Muscle of leg (tissue), 11 donors: ENCODE results near the gene ALKBH4. TPM values are rescaled to one million over a fixed set of nuclear protein-coding genes. Genes with fewer than 3 reads are reported as not detected.

Experiments
- DNase-seq: peaks from one replicate; pipeline ENCODE4 v3.0.0; 2013
- H3K27ac ChIP-seq: one replicate; pipeline ENCODE4 v1.5.1; 2013; ENCODE audit warnings: mild to moderate bottlenecking, low read length, control low read depth
- H3K27me3 ChIP-seq: one replicate; pipeline ENCODE4 v1.6.1; 2013; ENCODE audit warnings: low read length; ENCODE audit not compliant: control insufficient read depth, insufficient read depth
- H3K36me3 ChIP-seq: one replicate; pipeline ENCODE4 v1.6.1; 2013; ENCODE audit warnings: low read length; ENCODE audit not compliant: control insufficient read depth, insufficient read depth
- H3K4me1 ChIP-seq: one replicate; pipeline ENCODE4 v1.6.1; 2013; ENCODE audit warnings: low read length; ENCODE audit not compliant: control insufficient read depth, insufficient read depth
- H3K4me3 ChIP-seq: one replicate; pipeline ENCODE4 v1.5.1; 2013; ENCODE audit warnings: low read length, control low read depth
- H3K9me3 ChIP-seq: replicated peaks from 2 replicates; pipeline ENCODE4 v1.6.1; 2013; ENCODE audit warnings: low read depth, low read length; ENCODE audit not compliant: control insufficient read depth
- WGBS: methylation state at CpG from one replicate; pipeline ENCODE4 v1.1.5; 2013; ENCODE audit warnings: missing lambda C conversion rate; ENCODE audit not compliant: insufficient coverage; 5-methylcytosine and 5-hydroxymethylcytosine counted together
- polyA plus RNA-seq, 8 donors: library from polyadenylated mRNA; unstranded; fragments of 120-200 nt; gene quantifications; one replicate each; pipeline versions ENCODE4 v1.2.1 to v1.2.3, GENCODE V29; 2013; ENCODE audit warnings: inconsistent platforms in 1 of 8, low replicate concordance in 1 of 8; ENCODE audit not compliant: insufficient read length in 8 of 8, insufficient read depth in 1 of 8
- total RNA-seq: library from RNA; stranded (reverse); fragments of 120-200 nt; gene quantifications from one replicate; pipeline ENCODE4 v1.2.4, GENCODE V29; 2013

The ALKBH4 gene
- total and polyA plus RNA-seq, 9 donors, result 7.4 to 12.2 (median 10.1) TPM

- 87% methylated on average over 10 of the region's 17 CpGs for WGBS
Measured at GRCh38 chr7:102444961-102445673, 19.5 kb downstream of the ALKBH4 start.

GRCh38 chr7:102439963-102440795 is 24.5 kb downstream of the ALKBH4 start:
- H3K27ac ChIP-seq, result no peak overlapping the region
- peaks cover 21% of the 10 kb centered on the region for H3K36me3 ChIP-seq
- 48% methylated on average over 10 of the region's 17 CpGs for WGBS
- no peaks in the 10 kb centered on the region for H3K27me3 ChIP-seq
- H3K4me3 ChIP-seq, result no peak overlapping the region
- DNase-seq, result peak; percentile 54
- no peaks in the 10 kb centered on the region for H3K9me3 ChIP-seq
- peaks cover 9% of the 10 kb centered on the region for H3K4me1 ChIP-seq

More at GRCh38 chr7:102444961-102445673, 19.5 kb downstream of the ALKBH4 start:
- H3K27me3 ChIP-seq, result no peaks in the 10 kb centered on the region
- H3K9me3 ChIP-seq, result no peaks in the 10 kb centered on the region
- H3K4me1 ChIP-seq, result peaks cover 5% of the 10 kb centered on the region
- no peak overlapping the region for H3K4me3 ChIP-seq
- peaks cover 28% of the 10 kb centered on the region for H3K36me3 ChIP-seq
- H3K27ac ChIP-seq, result no peak overlapping the region
- no peak for DNase-seq

GRCh38 chr7:102436118-102436517 is 28.5 kb downstream of the ALKBH4 start:
- peaks cover 11% of the 10 kb centered on the region for H3K36me3 ChIP-seq
- DNase-seq, result no peak
- 84% methylated on average over 6 of the region's 10 CpGs for WGBS
- no peaks in the 10 kb centered on the region for H3K9me3 ChIP-seq
- no peaks in the 10 kb centered on the region for H3K27me3 ChIP-seq
- H3K4me1 ChIP-seq, result peaks cover 30% of the 10 kb centered on the region
- H3K27ac ChIP-seq, result no peak overlapping the region
- no peak overlapping the region for H3K4me3 ChIP-seq

GRCh38 chr7:102434039-102434486 is 30.6 kb downstream of the ALKBH4 start:
- Histone ChIP-seq H3K27me3 (no peaks in the 10 kb centered on the region), H3K27ac (peak overlapping the region; percentile 59), H3K4me1 (peaks cover 22% of the 10 kb centered on the region), H3K4me3 (peak overlapping the region; percentile 80), H3K36me3 (peaks cover 4% of the 10 kb centered on the region), H3K9me3 (no peaks in the 10 kb centered on the region)
- WGBS, result 20% methylated on average over 6 of the region's 9 CpGs
- peak; percentile 33 for DNase-seq

- H3K27me3 ChIP-seq, result no peaks in the 10 kb centered on the region
- no peaks in the 10 kb centered on the region for H3K36me3 ChIP-seq
- H3K9me3 ChIP-seq, result no peaks in the 10 kb centered on the region
- WGBS, result under 1% methylated on average over 58 of the region's 90 CpGs
- DNase-seq, result peak; percentile 88
- peak within 1 kb of the TSS; percentile 65 for H3K27ac ChIP-seq
- peak within 1 kb of the TSS; percentile 80 for H3K4me3 ChIP-seq
- H3K4me1 ChIP-seq, result peaks cover 22% of the 10 kb centered on the region
Measured at GRCh38 chr7:102433219-102434038, 31.2 kb downstream of the ALKBH4 start, which contains the start of gene ORAI2. Gene ORAI2, plus strand, starts transcription at chr7:102433575. Its CDS starts 5,382 bp downstream, at chr7:102438957.

GRCh38 chr7:102432442-102433218 is 32.0 kb downstream of the ALKBH4 start:
- peak overlapping the region; percentile 65 for H3K27ac ChIP-seq
- WGBS, result 17% methylated on average over 18 of the region's 27 CpGs
- peaks cover 22% of the 10 kb centered on the region for H3K4me1 ChIP-seq

GRCh38 chr7:102431617-102432298 is 32.9 kb downstream of the ALKBH4 start:
- no peaks in the 10 kb centered on the region for H3K27me3 ChIP-seq
- DNase-seq, result peak; percentile 69
- H3K36me3 ChIP-seq, result peaks cover 10% of the 10 kb centered on the region
- H3K27ac ChIP-seq, result peak overlapping the region; percentile 62
- no peak overlapping the region for H3K4me3 ChIP-seq
- no peaks in the 10 kb centered on the region for H3K9me3 ChIP-seq
- 20% methylated on average over 14 of the region's 17 CpGs for WGBS
- peaks cover 24% of the 10 kb centered on the region for H3K4me1 ChIP-seq

More at GRCh38 chr7:102432442-102433218, 32.0 kb downstream of the ALKBH4 start:
- H3K27me3 ChIP-seq, result no peaks in the 10 kb centered on the region
- peak overlapping the region; percentile 66 for H3K4me3 ChIP-seq
- H3K9me3 ChIP-seq, result no peaks in the 10 kb centered on the region
- peaks cover 1% of the 10 kb centered on the region for H3K36me3 ChIP-seq
- no peak for DNase-seq

GRCh38 chr7:102429141-102429899 is 35.3 kb downstream of the ALKBH4 start:
- Histone ChIP-seq H3K27me3 (no peaks in the 10 kb centered on the region), H3K27ac (no peak overlapping the region), H3K9me3 (no peaks in the 10 kb centered on the region), H3K36me3 (peaks cover 35% of the 10 kb centered on the region), H3K4me3 (no peak overlapping the region), H3K4me1 (peaks cover 41% of the 10 kb centered on the region)
- no peak for DNase-seq
- WGBS, result 92% methylated on average over 10 of the region's 10 CpGs
